ENCODE results near the gene TMEM248. TPM values are rescaled to one million over a fixed set of nuclear protein-coding genes. Genes with fewer than 3 reads are reported as not detected.
A peak's percentile ranks its signal among the peaks of the same experiment; 100 is the strongest.
"Not testable (repeated sequence)": the region's sequence is repeated elsewhere in the genome, so short reads cannot be mapped to it uniquely, and the experiment has no call there.

The TMEM248 gene
- total RNA-seq, 3 donors from 2014 or later: 101 to 130 (median 111) TPM

- no peak overlapping the region for H3K4me3 ChIP-seq
- TF ChIP-seq CTCF (IDR thresholded peaks at IDR 0.05): no peak
- H3K36me3 ChIP-seq (ENCODE audit: low read depth): no peaks in the 10 kb centered on the region
- ATAC-seq (no peak), DNase-seq (no peak)
- intact Hi-C loops (cut with DNase I, micrococcal nuclease): no loop called here
- H3K4me1 ChIP-seq (ENCODE audit: low read depth): no peaks in the 10 kb centered on the region
- no peaks in the 10 kb centered on the region for H3K9me3 ChIP-seq
Measured at GRCh38 chr7:66967029-66967428, 46.0 kb downstream of the TMEM248 start.

GRCh38 chr7:66969001-66969400 lies 48.0 kb downstream of the TMEM248 start:
- not testable (repeated sequence) for ATAC-seq

GRCh38 chr7:66970310-66970709 lies 49.3 kb downstream of the TMEM248 start:
- H3K36me3 ChIP-seq (ENCODE audit: low read depth): no peaks in the 10 kb centered on the region
- no peaks in the 10 kb centered on the region for H3K9me3 ChIP-seq
- no peak overlapping the region for H3K4me3 ChIP-seq
- no peak for TF ChIP-seq CTCF (IDR thresholded peaks at IDR 0.05)
- DNase-seq: peak in 1 of 3 donors; percentile 32
- H3K4me1 ChIP-seq (ENCODE audit: low read depth): peaks cover 6% of the 10 kb centered on the region
- peak; percentile 67 for ATAC-seq
- intact Hi-C loops (cut with DNase I, micrococcal nuclease): no loop called here

More at GRCh38 chr7:66969001-66969400, 48.0 kb downstream of the TMEM248 start:
- H3K4me3 ChIP-seq; intact Hi-C loops (cut with DNase I, micrococcal nuclease); H3K9me3 ChIP-seq; H3K4me1 ChIP-seq (ENCODE audit: low read depth); DNase-seq; H3K36me3 ChIP-seq (ENCODE audit: low read depth): not testable (repeated sequence)

GRCh38 chr7:66974986-66975590 lies 54.1 kb downstream of the TMEM248 start:
- H3K36me3 ChIP-seq (ENCODE audit: low read depth): no peaks in the 10 kb centered on the region
- intact Hi-C loops (cut with DNase I, micrococcal nuclease): no loop called here
- DNase-seq: no peak

GRCh38 chr7:66978312-66978711 lies 57.3 kb downstream of the TMEM248 start:
- H3K4me1 ChIP-seq (ENCODE audit: low read depth); DNase-seq; intact Hi-C loops (cut with DNase I, micrococcal nuclease); H3K4me3 ChIP-seq; H3K36me3 ChIP-seq (ENCODE audit: low read depth); ATAC-seq: not testable (repeated sequence)
- peaks cover 12% of the 10 kb centered on the region for H3K9me3 ChIP-seq

More at GRCh38 chr7:66974986-66975590, 54.1 kb downstream of the TMEM248 start:
- Histone ChIP-seq H3K4me3 (no peak overlapping the region), H3K9me3 (peaks cover 4% of the 10 kb centered on the region), H3K4me1 (ENCODE audit: low read depth) (peaks cover 6% of the 10 kb centered on the region)
- TF ChIP-seq CTCF (IDR thresholded peaks at IDR 0.05): no peak
- ATAC-seq: no peak

GRCh38 chr7:66979013-66979412 lies 58.0 kb downstream of the TMEM248 start:
- H3K36me3 ChIP-seq (ENCODE audit: low read depth); intact Hi-C loops (cut with DNase I, micrococcal nuclease); DNase-seq; H3K4me3 ChIP-seq; ATAC-seq; H3K4me1 ChIP-seq (ENCODE audit: low read depth): not testable (repeated sequence)
- peaks cover 12% of the 10 kb centered on the region for H3K9me3 ChIP-seq

GRCh38 chr7:66980336-66980735 lies 59.3 kb downstream of the TMEM248 start:
- H3K4me1 ChIP-seq (ENCODE audit: low read depth); H3K36me3 ChIP-seq (ENCODE audit: low read depth); DNase-seq; intact Hi-C loops (cut with DNase I, micrococcal nuclease); ATAC-seq; H3K4me3 ChIP-seq: not testable (repeated sequence)
- H3K9me3 ChIP-seq: peaks cover 12% of the 10 kb centered on the region

GRCh38 chr7:66989552-66989951 lies 68.5 kb downstream of the TMEM248 start:
- intact Hi-C loops (cut with DNase I, micrococcal nuclease); H3K4me1 ChIP-seq (ENCODE audit: low read depth); ATAC-seq; H3K9me3 ChIP-seq; DNase-seq; H3K4me3 ChIP-seq: not testable (repeated sequence)
- H3K36me3 ChIP-seq (ENCODE audit: low read depth): peaks cover 14% of the 10 kb centered on the region

- not testable (repeated sequence) for DNase-seq, H3K9me3 ChIP-seq, H3K4me3 ChIP-seq, ATAC-seq
- H3K4me1 ChIP-seq (ENCODE audit: low read depth): peaks cover 12% of the 10 kb centered on the region
- intact Hi-C loops (cut with DNase I, micrococcal nuclease): loop anchor here in 1 of 2 donors (10.0 kb wide), 1 partner anchor 69 kb away; the partner anchor contains the start of gene TMEM248
- peaks cover 12% of the 10 kb centered on the region for H3K36me3 ChIP-seq (ENCODE audit: low read depth)
Measured at GRCh38 chr7:66994051-66994450, 73.0 kb downstream of the TMEM248 start.
